Fibroblast of lung (primary cell): ENCODE measurements around the gene UNC13B. TPM values are rescaled to one million over a fixed set of nuclear protein-coding genes. Genes with fewer than 3 reads are reported as not detected.
A peak's percentile ranks its signal among the peaks of the same experiment; 100 is the strongest.

Source experiments
- DNase-seq, 2 donors: peaks; one replicate each; pipeline versions ENCODE4 v3.0.0 to v3.0.0-alpha.2; 2010; ENCODE audit warnings: low read depth in 2 of 2
- H2AFZ ChIP-seq: 2 replicates; pipeline ENCODE4 v1.5.1; 2012; ENCODE audit warnings: low read length, control low read depth, inconsistent platforms
- H3K27ac ChIP-seq: 2 replicates; pipeline ENCODE4 v1.5.1; 2011; ENCODE audit warnings: low read length, control low read depth; ENCODE audit not compliant: insufficient read depth
- H3K27me3 ChIP-seq: 2 replicates; pipeline ENCODE4 v1.5.1; 2011; ENCODE audit warnings: mild to moderate bottlenecking, low read length; ENCODE audit not compliant: control insufficient read depth, insufficient read depth
- H3K36me3 ChIP-seq: 2 replicates; pipeline ENCODE4 v1.5.1; 2011; ENCODE audit warnings: low read length; ENCODE audit not compliant: control insufficient read depth, insufficient read depth
- H3K4me1 ChIP-seq: 2 replicates; pipeline ENCODE4 v1.5.1; 2011; ENCODE audit warnings: low read length; ENCODE audit not compliant: control insufficient read depth, insufficient read depth; ENCODE audit errors: extremely low read depth
- H3K4me2 ChIP-seq: 2 replicates; pipeline ENCODE4 v1.5.1; 2011; ENCODE audit warnings: low read length, control low read depth; ENCODE audit not compliant: insufficient read depth; ENCODE audit errors: extremely low read depth
- H3K4me3 ChIP-seq, 4 experiments: fragments of 200-600 bp in 1 of 4; sonication (generic) in 1 of 4; replicated peaks in 1 of 4; 2 replicates each; pipeline ENCODE4 v1.5.1; 2011 to 2016; ENCODE audit warnings: low read length in 4 of 4, low read depth in 3 of 4, mild to moderate bottlenecking in 3 of 4, control low read depth in 2 of 4, inconsistent platforms in 1 of 4, mixed read lengths in 1 of 4; ENCODE audit not compliant: insufficient read depth in 1 of 4; ENCODE audit errors: control extremely low read depth in 1 of 4
- H3K79me2 ChIP-seq: 2 replicates; pipeline ENCODE4 v1.5.1; 2012; ENCODE audit warnings: mild to moderate bottlenecking, low read length, inconsistent platforms; ENCODE audit not compliant: control insufficient read depth, insufficient read depth
- H3K9ac ChIP-seq: 2 replicates; pipeline ENCODE4 v1.5.1; 2011; ENCODE audit warnings: mild to moderate bottlenecking, low read length, control low read depth; ENCODE audit not compliant: insufficient read depth
- H3K9me3 ChIP-seq: 2 replicates; pipeline ENCODE4 v1.5.1; 2012; ENCODE audit warnings: low read depth, low read length; ENCODE audit not compliant: control insufficient read depth, insufficient read depth
- H4K20me1 ChIP-seq: 2 replicates; pipeline ENCODE4 v1.5.1; 2011; ENCODE audit warnings: low read length; ENCODE audit not compliant: control insufficient read depth, insufficient read depth; ENCODE audit errors: extremely low read depth
- EZH2 ChIP-seq: IDR thresholded peaks from 2 replicates; pipeline ENCODE4 v1.5.1; 2012; ENCODE audit warnings: low read length, control low read depth, mild to moderate bottlenecking; ENCODE audit errors: missing control alignments
- polyA plus RNA-seq, 2 donors: library from polyadenylated mRNA; depleted of rRNA in 1 of 2; stranded (reverse) in 1 of 2; unstranded in 1 of 2; fragments of >200 nt; gene quantifications; 2 replicates each; pipeline ENCODE4 v1.2.1, GENCODE V29; 2011 to 2012; ENCODE audit warnings: missing spikeins in 1 of 2
- total RNA-seq: library from RNA; depleted of rRNA; stranded (reverse); fragments of >200 nt; gene quantifications from 2 replicates; pipeline ENCODE4 v1.2.1, GENCODE V29; 2014
- TF ChIP-seq, protein P1 (sequence below), 2 donors: IDR thresholded peaks in 1 of 2; conservative IDR thresholded peaks in 1 of 2; 1 replicate in 1 of 2; 2 replicates in 1 of 2; pipeline ENCODE4 v1.5.1; 2011 to 2012; ENCODE audit warnings: low read length in 2 of 2, control low read depth in 1 of 2, inconsistent platforms in 1 of 2, low read depth in 1 of 2, mild to moderate bottlenecking in 1 of 2

UNC13B gene
- total and polyA plus RNA-seq, 2 donors (not counting 1 experiment from before 2014, with no cell fraction given), result 9.7 to 38.3 TPM

DNA sequence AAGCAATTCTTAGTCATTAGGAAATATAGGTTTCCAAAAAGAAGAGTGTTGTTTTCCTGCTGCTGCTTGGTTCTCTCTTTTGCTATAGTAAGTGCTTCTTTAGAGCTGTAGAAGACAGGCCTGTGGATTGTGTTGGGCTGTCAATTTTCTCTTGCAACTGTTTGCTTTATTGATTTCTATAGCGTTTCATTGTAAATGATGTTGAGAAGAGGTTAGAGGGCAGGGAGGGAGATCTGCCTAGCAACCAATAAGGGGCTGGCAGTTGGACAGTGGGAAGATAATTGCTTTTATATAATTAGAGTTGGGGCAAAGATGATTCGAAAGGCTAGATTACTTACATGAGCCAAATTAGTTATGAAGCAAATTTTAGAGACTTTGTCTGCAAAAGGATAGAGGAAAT, 11.1 kb downstream of the UNC13B start:
- Histone ChIP-seq H3K36me3 (no peaks in the 10 kb centered on the region), H3K9me3 (no peaks in the 10 kb centered on the region), H3K9ac (no peak overlapping the region), H3K27ac (no peak overlapping the region), H3K4me3 (no peak overlapping the region), H3K79me2 (no peaks in the 10 kb centered on the region), H3K27me3 (no peaks in the 10 kb centered on the region), H2AFZ (no peak overlapping the region), H4K20me1 (no peaks in the 10 kb centered on the region), H3K4me2 (no peak overlapping the region), H3K4me1 (no peaks in the 10 kb centered on the region)
- TF ChIP-seq, protein P1, sequence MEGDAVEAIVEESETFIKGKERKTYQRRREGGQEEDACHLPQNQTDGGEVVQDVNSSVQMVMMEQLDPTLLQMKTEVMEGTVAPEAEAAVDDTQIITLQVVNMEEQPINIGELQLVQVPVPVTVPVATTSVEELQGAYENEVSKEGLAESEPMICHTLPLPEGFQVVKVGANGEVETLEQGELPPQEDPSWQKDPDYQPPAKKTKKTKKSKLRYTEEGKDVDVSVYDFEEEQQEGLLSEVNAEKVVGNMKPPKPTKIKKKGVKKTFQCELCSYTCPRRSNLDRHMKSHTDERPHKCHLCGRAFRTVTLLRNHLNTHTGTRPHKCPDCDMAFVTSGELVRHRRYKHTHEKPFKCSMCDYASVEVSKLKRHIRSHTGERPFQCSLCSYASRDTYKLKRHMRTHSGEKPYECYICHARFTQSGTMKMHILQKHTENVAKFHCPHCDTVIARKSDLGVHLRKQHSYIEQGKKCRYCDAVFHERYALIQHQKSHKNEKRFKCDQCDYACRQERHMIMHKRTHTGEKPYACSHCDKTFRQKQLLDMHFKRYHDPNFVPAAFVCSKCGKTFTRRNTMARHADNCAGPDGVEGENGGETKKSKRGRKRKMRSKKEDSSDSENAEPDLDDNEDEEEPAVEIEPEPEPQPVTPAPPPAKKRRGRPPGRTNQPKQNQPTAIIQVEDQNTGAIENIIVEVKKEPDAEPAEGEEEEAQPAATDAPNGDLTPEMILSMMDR (conservative IDR thresholded peaks at IDR 0.05 in 1 of 2, IDR thresholded peaks at IDR 0.05 in 1 of 2; ENCODE audit: low read depth in 1 of 2, low read length in 2 of 2), result no peak
- no peak for TF ChIP-seq EZH2
- DNase-seq, result no peak

DNA sequence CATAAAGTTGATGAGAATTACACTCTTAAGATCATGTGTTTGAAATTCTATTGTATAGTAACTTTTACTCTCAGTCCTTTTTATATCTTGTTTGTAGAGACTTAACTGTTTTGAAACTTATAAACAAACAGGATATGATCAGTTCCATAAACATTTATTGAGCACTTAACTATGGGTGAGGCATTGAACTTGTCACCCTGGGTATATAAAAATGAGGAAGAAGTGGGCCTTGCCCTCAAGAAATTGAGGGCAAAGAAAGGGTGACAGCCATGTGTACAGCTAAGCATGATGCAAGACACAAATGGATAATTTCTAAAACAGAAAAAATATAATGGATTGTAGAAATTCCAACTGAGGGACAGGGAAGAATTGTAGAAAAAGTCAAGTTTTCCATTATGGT, 15.7 kb downstream of the UNC13B start:
- H3K79me2 ChIP-seq, result no peaks in the 10 kb centered on the region
- no peaks in the 10 kb centered on the region for H3K9me3 ChIP-seq
- H3K4me1 ChIP-seq, result no peaks in the 10 kb centered on the region
- no peaks in the 10 kb centered on the region for H3K27me3 ChIP-seq
- H3K9ac ChIP-seq, result no peak overlapping the region
- no peak overlapping the region for H3K4me2 ChIP-seq
- no peak overlapping the region for H3K27ac ChIP-seq
- no peaks in the 10 kb centered on the region for H3K36me3 ChIP-seq
- TF ChIP-seq, protein P1 (conservative IDR thresholded peaks at IDR 0.05 in 1 of 2, IDR thresholded peaks at IDR 0.05 in 1 of 2; ENCODE audit: low read depth in 1 of 2, low read length in 2 of 2), result no peak
- no peak for TF ChIP-seq EZH2
- no peak overlapping the region for H3K4me3 ChIP-seq
- H2AFZ ChIP-seq, result no peak overlapping the region
- DNase-seq, result no peak
- no peaks in the 10 kb centered on the region for H4K20me1 ChIP-seq

DNA sequence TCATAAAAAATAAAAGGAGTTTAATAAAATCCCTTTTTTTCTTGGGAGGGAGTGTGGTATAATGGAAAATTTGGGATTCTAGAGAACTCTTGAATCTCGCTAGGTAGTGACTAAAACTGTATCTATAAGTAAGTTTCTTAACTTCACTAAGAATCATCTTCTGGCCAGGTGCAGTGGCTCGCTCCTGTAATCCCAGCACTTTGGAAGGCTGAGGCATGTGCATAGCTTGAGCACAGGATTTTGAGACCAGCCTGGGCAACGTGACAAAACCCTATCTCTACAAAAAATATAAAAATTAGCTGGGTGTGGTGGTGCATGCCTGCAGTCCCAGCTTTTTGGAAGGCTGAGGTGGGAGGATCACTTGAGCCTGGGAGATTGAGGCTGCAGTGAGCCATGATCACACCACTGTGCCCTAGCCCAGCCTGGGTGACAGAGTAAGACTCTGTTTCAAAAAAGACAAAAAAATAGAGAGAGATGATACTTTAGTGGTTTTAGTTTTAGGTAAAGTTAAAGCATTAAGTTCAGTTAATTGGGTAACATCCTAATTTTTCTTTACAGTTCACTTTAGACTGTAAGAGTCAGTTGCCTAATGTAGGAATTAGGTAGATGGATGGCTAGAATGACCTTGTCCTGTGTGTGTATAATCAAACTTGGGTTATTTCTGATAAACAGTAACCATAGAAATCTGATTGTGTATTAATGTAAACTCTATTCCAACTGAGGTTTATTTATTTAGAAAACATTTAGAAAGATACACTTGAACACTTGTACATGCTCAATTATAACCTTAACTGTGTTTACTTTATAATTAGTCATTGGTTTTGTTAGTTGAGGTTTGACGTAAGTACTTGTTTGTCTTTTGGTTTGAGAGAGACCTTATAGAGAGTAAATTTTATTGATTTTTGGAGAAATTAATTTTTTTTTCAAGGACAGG, 17.8 kb downstream of the UNC13B start:
- peak in 1 of 2 donors; percentile 4 for DNase-seq
- Histone ChIP-seq H3K79me2 (no peaks in the 10 kb centered on the region), H3K27ac (no peak overlapping the region), H2AFZ (no peak overlapping the region), H3K36me3 (no peaks in the 10 kb centered on the region), H3K9ac (no peak overlapping the region), H3K9me3 (no peaks in the 10 kb centered on the region), H3K4me3 (no peak overlapping the region), H4K20me1 (no peaks in the 10 kb centered on the region), H3K27me3 (no peaks in the 10 kb centered on the region), H3K4me2 (no peak overlapping the region), H3K4me1 (no peaks in the 10 kb centered on the region)
- no peak for TF ChIP-seq EZH2
- TF ChIP-seq, protein P1 (conservative IDR thresholded peaks at IDR 0.05 in 1 of 2, IDR thresholded peaks at IDR 0.05 in 1 of 2; ENCODE audit: low read depth in 1 of 2, low read length in 2 of 2), result no peak
